Measurements from ENCODE around the gene SDE2.
"Not testable (repeated sequence)": the region's sequence is repeated elsewhere in the genome, so short reads cannot be mapped to it uniquely, and the experiment has no call there.

The SDE2 gene

DNA sequence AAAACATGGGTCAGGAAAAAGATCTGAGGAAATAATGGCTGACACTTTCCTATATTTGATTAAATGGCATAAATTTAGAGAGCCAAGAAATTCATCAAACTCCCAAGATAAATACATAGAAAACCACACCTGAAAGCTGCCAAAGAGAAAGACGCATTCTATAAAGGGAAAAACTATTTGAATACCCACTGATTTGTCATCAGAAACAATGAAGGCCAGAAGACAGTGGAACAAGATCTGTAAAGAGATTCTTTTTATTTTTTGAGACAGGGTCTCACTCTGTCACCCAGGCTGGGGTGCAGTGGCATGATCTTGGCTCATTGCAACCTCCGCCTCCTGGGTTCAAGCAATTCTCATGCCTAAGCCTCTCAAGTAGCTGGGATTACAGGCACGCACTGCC lies 17.4 kb downstream of the SDE2 start:
- POLR2A ChIA-PET, result no interaction called here
- no peak for TF ChIP-seq CTCF (IDR thresholded peaks at IDR 0.05; ENCODE audit: insufficient read depth, low read length, missing control alignments)
- CTCF ChIA-PET, result interaction anchor here (0.8 to 13.1 kb wide), 2 partner anchors 71 to 508 kb away, joined by 3 to 160 read pairs; no protein-coding TSS in a partner anchor
- DNase-seq (ENCODE audit: low read depth, low spot score), result no peak
- H3K4me3 ChIP-seq (ENCODE audit: low read depth, low read length), result no peak overlapping the region

GRCh38 chr1:225980005-225980836 lies 18.9 kb downstream of the SDE2 start:
- no peak for DNase-seq (ENCODE audit: low read depth, low spot score)
- H3K4me3 ChIP-seq (ENCODE audit: low read depth, low read length), result no peak overlapping the region
- ChIA-PET POLR2A (interaction anchor here (0.8 kb wide), 1 partner anchor 19 kb away, joined by 5 read pairs; the partner anchor contains the start of gene SDE2), CTCF (interaction anchor here (0.6 to 13.1 kb wide), 7 partner anchors 8 to 507 kb away, joined by 3 to 160 read pairs (median 4); partner anchors contain the start of gene SRP9)
- no peak for TF ChIP-seq CTCF (IDR thresholded peaks at IDR 0.05; ENCODE audit: insufficient read depth, low read length, missing control alignments)

DNA sequence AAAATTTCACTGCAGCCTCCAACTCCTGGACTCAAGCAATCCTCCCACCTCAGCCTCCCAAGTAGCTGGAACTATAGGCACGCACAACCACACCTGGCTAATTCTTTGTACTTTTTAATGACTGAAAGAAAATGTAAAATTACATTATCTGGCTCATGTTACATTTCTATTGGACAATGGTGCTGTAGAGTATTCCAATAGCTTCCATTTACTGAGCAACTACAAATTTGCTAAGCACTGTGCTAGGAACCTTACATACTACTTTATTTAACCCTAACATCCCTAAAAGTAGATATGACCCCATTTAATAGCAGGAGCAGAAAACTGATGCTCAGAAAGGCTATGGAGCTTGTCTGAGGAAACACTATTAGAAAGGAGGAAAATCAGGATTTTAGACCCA lies 19.7 kb downstream of the SDE2 start:
- no peak for TF ChIP-seq CTCF (IDR thresholded peaks at IDR 0.05; ENCODE audit: insufficient read depth, low read length, missing control alignments)
- ChIA-PET POLR2A (no interaction called here), CTCF (interaction anchor here (1.3 to 8.7 kb wide), 7 partner anchors 6 to 504 kb away, joined by 3 to 164 read pairs (median 7); partner anchors contain the start of gene SRP9)
- DNase-seq (ENCODE audit: low read depth, low spot score), result no peak
- H3K4me3 ChIP-seq (ENCODE audit: low read depth, low read length), result no peak overlapping the region

GRCh38 chr1:225977937-225978748 lies 21.0 kb downstream of the SDE2 start:
- TF ChIP-seq CTCF (IDR thresholded peaks at IDR 0.05; ENCODE audit: insufficient read depth, low read length, missing control alignments), result no peak
- CTCF ChIA-PET, result interaction anchor here (1.3 to 8.7 kb wide), 9 partner anchors 8 to 659 kb away, joined by 3 to 164 read pairs (median 7); partner anchors contain the start of gene SRP9
- H3K4me3 ChIP-seq (ENCODE audit: low read depth, low read length), result no peak overlapping the region
- no peak for DNase-seq (ENCODE audit: low read depth, low spot score)
- POLR2A ChIA-PET, result no interaction called here

GRCh38 chr1:225975146-225975545 lies 24.0 kb downstream of the SDE2 start:
- H3K4me3 ChIP-seq (ENCODE audit: low read depth, low read length); POLR2A ChIA-PET; DNase-seq (ENCODE audit: low read depth, low spot score): not testable (repeated sequence)
- CTCF ChIA-PET, result interaction anchor here (0.7 to 8.7 kb wide), 32 partner anchors 10 to 656 kb away, joined by 3 to 164 read pairs (median 4); partner anchors contain the start of genes LEFTY2, PYCR2, SRP9 and TMEM63A

DNA sequence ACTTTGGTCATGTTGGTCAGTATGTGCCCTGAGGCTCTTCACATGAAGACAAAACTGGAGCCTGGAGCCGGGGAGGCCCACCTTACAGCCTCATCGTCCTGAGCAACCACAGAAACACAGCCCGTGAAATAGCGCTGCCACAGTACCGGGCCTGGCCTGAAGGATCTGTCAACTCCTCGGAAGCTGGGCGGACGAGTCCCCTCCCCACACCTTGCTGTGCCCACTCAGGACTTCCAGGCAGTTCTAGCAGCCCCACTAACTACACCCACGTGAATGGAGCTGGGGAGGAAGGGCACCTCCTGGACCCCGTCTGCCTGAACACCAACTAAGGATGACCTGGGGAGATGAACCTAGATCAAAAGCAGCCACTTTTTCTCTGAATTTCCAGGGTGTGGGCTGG lies 24.7 kb downstream of the SDE2 start:
- no peak overlapping the region for H3K4me3 ChIP-seq (ENCODE audit: low read depth, low read length)
- no peak for TF ChIP-seq CTCF (IDR thresholded peaks at IDR 0.05; ENCODE audit: insufficient read depth, low read length, missing control alignments)
- POLR2A ChIA-PET, result no interaction called here
- DNase-seq (ENCODE audit: low read depth, low spot score), result no peak
- CTCF ChIA-PET, result interaction anchor here (1.0 to 8.7 kb wide), 20 partner anchors 11 to 655 kb away, joined by 3 to 164 read pairs (median 5); partner anchors contain the start of genes LEFTY2, PYCR2, SRP9 and TMEM63A

Measured in AG04449 (cell line).